Measurements from ENCODE around the gene RNF103.

GRCh38 chr2:86610871-86611270, 12.8 kb downstream of the RNF103 start:
- TF ChIP-seq ZNF423 (tag by site-specific recombination; IDR thresholded peaks at IDR 0.05) (no peak), ZNF704 (tag by site-specific recombination; IDR thresholded peaks at IDR 0.05) (no peak), PBX3 (CRISPR knock-in tag; IDR thresholded peaks at IDR 0.05) (no peak), BCL11A (tag by site-specific recombination; IDR thresholded peaks at IDR 0.05; ENCODE audit: low read depth) (no peak), ZNF830 (tag by site-specific recombination; IDR thresholded peaks at IDR 0.05; ENCODE audit: low read depth) (no peak), CTCF (tag by site-specific recombination; IDR thresholded peaks at IDR 0.05) (no peak)

All from HEK293 (cell line).